OCI-LY3 (cell line): ENCODE data around the gene ARHGAP25.

Experiments used
- H2AFZ ChIP-seq: fragments of 200-600, 300-600 bp; shearing (Covaris generic); 2 replicates; pipeline ENCODE4 v1.6.0; 2014; ENCODE audit warnings: antibody characterized with exemption, low read depth, low read length
- H3K27ac ChIP-seq: fragments of 200-600, 300-600 bp; sonication (generic); 2 replicates; pipeline ENCODE4 v1.5.1; 2014; ENCODE audit warnings: mild to moderate bottlenecking, low read length, moderate library complexity, mixed read lengths
- H3K27me3 ChIP-seq: fragments of 200-600, 300-600 bp; sonication (generic); 2 replicates; pipeline ENCODE4 v1.6.1; 2014; ENCODE audit warnings: low read depth, low read length, mixed read lengths
- H3K36me3 ChIP-seq: fragments of 200-600, 300-600 bp; sonication (generic); replicated peaks from 2 replicates; pipeline ENCODE3; 2014; ENCODE audit warnings: low read depth, low read length, mixed read lengths
- H3K4me1 ChIP-seq: fragments of 300-600, 200-600 bp; sonication (generic); 2 replicates; pipeline ENCODE4 v1.6.1; 2014; ENCODE audit warnings: low read length, mixed read lengths
- H3K4me2 ChIP-seq: fragments of 200-600, 300-600 bp; sonication (generic); 2 replicates; pipeline ENCODE4 v1.6.1; 2014; ENCODE audit warnings: low read length, mixed read lengths
- H3K4me3 ChIP-seq: fragments of 300-600, 200-600 bp; sonication (generic); 2 replicates; pipeline ENCODE4 v1.5.1; 2014; ENCODE audit warnings: antibody characterized with exemption, mild to moderate bottlenecking, low read length, moderate library complexity
- H3K79me2 ChIP-seq: fragments of 300-600, 200-600 bp; shearing (Covaris generic); 2 replicates; pipeline ENCODE4 v1.6.1; 2014; ENCODE audit warnings: mild to moderate bottlenecking, low read length, mixed read lengths
- H3K9ac ChIP-seq: fragments of 300-600, 200-600 bp; shearing (Covaris generic); 2 replicates; pipeline ENCODE4 v1.6.0; 2014; ENCODE audit warnings: mild to moderate bottlenecking, low read length, moderate library complexity
- H3K9me3 ChIP-seq: fragments of 200-600, 300-600 bp; shearing (Covaris generic); 2 replicates; pipeline ENCODE4 v1.6.1; 2014; ENCODE audit warnings: low read length, mixed read lengths; ENCODE audit not compliant: insufficient read depth
- H4K20me1 ChIP-seq: fragments of 200-600, 300-600 bp; sonication (generic); 2 replicates; pipeline ENCODE4 v1.6.1; 2016; ENCODE audit warnings: low read length, mixed read lengths; ENCODE audit not compliant: insufficient read depth
- CTCF ChIP-seq: fragments of 200-600, 300-600 bp; sonication (generic); IDR thresholded peaks from 2 replicates; pipeline ENCODE4 v1.5.1; 2014; ENCODE audit warnings: antibody characterized with exemption, low read length, low read depth
- EZH2phosphoT487 ChIP-seq: fragments of 200-600 bp; shearing (Covaris generic); IDR thresholded peaks from 2 replicates; pipeline ENCODE4 v1.6.1; 2018; ENCODE audit warnings: antibody characterized with exemption, mixed run types, low read depth

ARHGAP25 gene

GRCh38 chr2:68695971-68696370 is 38.6 kb upstream of the ARHGAP25 start:
- H3K9me3 ChIP-seq: peaks cover 7% of the 10 kb centered on the region
- no peaks in the 10 kb centered on the region for H3K27me3 ChIP-seq
- H3K4me2 ChIP-seq: no peak overlapping the region
- H3K4me1 ChIP-seq: peaks cover 42% of the 10 kb centered on the region
- H3K27ac ChIP-seq: no peak overlapping the region
- H4K20me1 ChIP-seq: no peaks in the 10 kb centered on the region
- no peak overlapping the region for H2AFZ ChIP-seq
- no peak for TF ChIP-seq EZH2phosphoT487
- TF ChIP-seq CTCF: no peak
- H3K36me3 ChIP-seq: no peaks in the 10 kb centered on the region
- H3K4me3 ChIP-seq: no peak overlapping the region
- no peaks in the 10 kb centered on the region for H3K79me2 ChIP-seq
- H3K9ac ChIP-seq: no peak overlapping the region

DNA sequence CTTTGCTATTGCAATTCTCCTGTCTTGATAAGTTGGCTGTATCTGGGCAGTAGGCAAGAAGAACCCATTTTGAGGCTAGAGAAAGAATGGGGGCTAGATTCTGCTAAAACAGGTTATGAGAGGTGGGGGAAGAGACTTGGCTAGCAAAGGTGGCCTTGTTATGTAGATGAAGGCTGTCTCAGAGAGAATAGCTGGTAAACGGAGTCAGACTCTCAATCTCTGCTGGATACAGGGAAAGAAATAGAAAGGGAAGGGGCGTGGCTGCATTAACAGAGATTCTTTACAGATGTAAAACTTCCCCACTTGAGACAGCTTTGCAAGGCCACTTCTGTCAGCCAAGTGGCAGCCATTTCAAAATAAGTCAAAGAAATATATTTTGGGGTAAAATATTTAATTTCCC is 38.1 kb upstream of the ARHGAP25 start:
- Histone ChIP-seq H3K9ac (no peak overlapping the region), H3K27me3 (no peaks in the 10 kb centered on the region), H3K4me3 (no peak overlapping the region), H2AFZ (no peak overlapping the region), H3K79me2 (no peaks in the 10 kb centered on the region), H3K27ac (no peak overlapping the region), H4K20me1 (no peaks in the 10 kb centered on the region), H3K4me2 (no peak overlapping the region), H3K9me3 (peaks cover 7% of the 10 kb centered on the region), H3K4me1 (peaks cover 36% of the 10 kb centered on the region), H3K36me3 (no peaks in the 10 kb centered on the region)
- TF ChIP-seq CTCF: no peak
- no peak for TF ChIP-seq EZH2phosphoT487

DNA sequence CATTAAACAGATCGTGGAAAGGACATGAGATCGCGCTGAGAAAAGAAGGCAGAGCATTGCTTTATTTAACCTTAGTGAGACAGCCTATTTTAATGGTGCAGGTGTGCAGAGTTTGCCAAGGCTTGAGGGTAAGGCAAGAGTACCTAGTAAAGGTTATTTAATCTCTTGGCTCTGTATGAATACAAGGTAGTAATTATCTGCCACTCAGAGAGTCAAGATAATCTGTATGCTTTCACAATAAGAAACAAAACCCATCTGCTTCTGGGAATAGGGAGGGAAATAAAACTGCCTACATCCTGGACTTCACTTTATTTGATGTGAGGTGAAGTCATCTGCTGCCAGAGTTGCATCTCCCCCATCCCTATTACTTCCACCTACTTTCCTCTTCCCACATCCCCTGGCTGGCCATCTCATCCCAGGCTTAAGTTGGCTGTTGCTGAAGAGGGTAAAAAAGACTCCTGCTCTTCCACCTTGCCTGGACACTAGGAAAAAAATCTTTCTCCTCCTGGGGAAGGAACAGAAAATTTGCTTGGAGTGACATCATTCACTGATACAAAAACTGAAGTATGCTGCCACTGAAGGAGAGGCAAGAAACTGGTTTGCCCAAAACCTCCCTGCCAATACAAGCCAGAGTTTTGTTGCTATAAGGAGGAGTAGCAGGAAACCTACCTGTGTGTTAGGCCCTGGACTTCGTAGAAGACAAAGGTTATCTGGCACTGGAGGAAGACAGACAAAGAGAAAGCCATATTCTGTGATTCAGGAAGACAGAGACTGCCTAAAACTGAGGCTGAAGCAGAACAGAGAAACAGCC is 35.8 kb upstream of the ARHGAP25 start:
- TF ChIP-seq EZH2phosphoT487 (no peak), CTCF (no peak)
- H4K20me1 ChIP-seq: no peaks in the 10 kb centered on the region

GRCh38 chr2:68700560-68700959 is 34.1 kb upstream of the ARHGAP25 start:
- H4K20me1 ChIP-seq: no peaks in the 10 kb centered on the region
- H3K4me3 ChIP-seq: no peak overlapping the region
- no peaks in the 10 kb centered on the region for H3K27me3 ChIP-seq
- H3K36me3 ChIP-seq: no peaks in the 10 kb centered on the region
- TF ChIP-seq CTCF (no peak), EZH2phosphoT487 (no peak)
- no peak overlapping the region for H3K4me2 ChIP-seq
- no peak overlapping the region for H3K9ac ChIP-seq
- H3K27ac ChIP-seq: no peak overlapping the region
- peaks cover 7% of the 10 kb centered on the region for H3K9me3 ChIP-seq
- no peaks in the 10 kb centered on the region for H3K79me2 ChIP-seq
- H3K4me1 ChIP-seq: peaks cover 10% of the 10 kb centered on the region
- no peak overlapping the region for H2AFZ ChIP-seq

More for the DNA sequence above, 35.8 kb upstream of the ARHGAP25 start:
- peak overlapping the region; percentile 13; the same call in 1 of the 2 replicates for H3K27ac ChIP-seq
- H3K79me2 ChIP-seq: no peaks in the 10 kb centered on the region
- peak overlapping the region; percentile 88 for H2AFZ ChIP-seq
- no peaks in the 10 kb centered on the region for H3K27me3 ChIP-seq
- H3K4me1 ChIP-seq: peaks cover 15% of the 10 kb centered on the region
- H3K4me3 ChIP-seq: no peak overlapping the region
- H3K9ac ChIP-seq: no peak overlapping the region
- peak overlapping the region; percentile 7; the same call in 1 of the 2 replicates for H3K4me2 ChIP-seq
- H3K9me3 ChIP-seq: peaks cover 7% of the 10 kb centered on the region
- H3K36me3 ChIP-seq: no peaks in the 10 kb centered on the region
